HEK293 (cell line): ENCODE measurements around the gene MTRFR.

ENCODE experiments used
- CTCF ChIA-PET: fragments of 350-600 bp; formaldehyde crosslinking; extraction: SDS; loops from one replicate; lab custom pipeline; 2021; ENCODE audit warnings: antibody characterized with exemption; lab: Yijun Ruan, JAX
- POLR2A ChIA-PET: fragments of 300-600 bp; formaldehyde crosslinking; extraction: SDS; loops from one replicate; lab custom pipeline; 2020; ENCODE audit warnings: antibody characterized with exemption, inconsistent platforms; lab: Yijun Ruan, JAX
- H3K27ac ChIP-seq: fragments of 200-500 bp; sonication (Bioruptor generic); 2 replicates; pipeline ENCODE4 v1.5.1; 2014; ENCODE audit warnings: low read depth, low read length, control low read depth, inconsistent platforms; ENCODE audit errors: extremely low read depth
- H3K36me3 ChIP-seq, 2 experiments: fragments of 200-500 bp in 1 of 2; sonication (Bioruptor generic) in 1 of 2; 1 replicate in 1 of 2; 2 replicates in 1 of 2; pipeline ENCODE4 v1.5.1; 2014 to 2017; ENCODE audit warnings: inconsistent platforms in 2 of 2, low read length in 2 of 2; ENCODE audit not compliant: control insufficient read depth in 2 of 2, insufficient read depth in 1 of 2
- H3K4me1 ChIP-seq: fragments of 200-500 bp; sonication (Bioruptor generic); 2 replicates; pipeline ENCODE4 v1.5.1; 2014; ENCODE audit warnings: mild to moderate bottlenecking, low read length, inconsistent platforms; ENCODE audit not compliant: control insufficient read depth, insufficient read depth
- H3K4me3 ChIP-seq: 2 replicates; pipeline ENCODE4 v1.5.1; 2011; ENCODE audit warnings: low read depth, mild to moderate bottlenecking, control low read depth, low read length, moderate library complexity
- H3K9me3 ChIP-seq: fragments of 200-500 bp; sonication (Bioruptor generic); 2 replicates; pipeline ENCODE4 v1.5.1; 2014; ENCODE audit warnings: low read depth, low read length, inconsistent platforms; ENCODE audit not compliant: control insufficient read depth, insufficient read depth
- GLI4 ChIP-seq: fragments of 450-650 bp; formaldehyde crosslinking; IDR thresholded peaks from 2 replicates; pipeline ENCODE4 v1.5.1; 2016; ENCODE audit warnings: missing biosample characterization, missing genetic modification characterization
- KLF17 ChIP-seq: fragments of 450-650 bp; formaldehyde crosslinking; IDR thresholded peaks from 2 replicates; pipeline ENCODE4 v1.5.1; 2016; ENCODE audit warnings: missing biosample characterization, missing genetic modification characterization
- PRDM1 ChIP-seq: fragments of 450-650 bp; formaldehyde crosslinking; IDR thresholded peaks from 2 replicates; pipeline ENCODE4; 2016; ENCODE audit warnings: missing biosample characterization, missing genetic modification characterization
- PRDM10 ChIP-seq: fragments of 450-650 bp; formaldehyde crosslinking; IDR thresholded peaks from 2 replicates; pipeline ENCODE4 v1.5.1; 2016; ENCODE audit warnings: missing biosample characterization, missing genetic modification characterization
- SP3 ChIP-seq: fragments of 450-650 bp; formaldehyde crosslinking; IDR thresholded peaks from 2 replicates; pipeline ENCODE4 v1.5.1; 2016; ENCODE audit warnings: missing biosample characterization, missing genetic modification characterization
- ZBTB17 ChIP-seq: fragments of 450-650 bp; formaldehyde crosslinking; IDR thresholded peaks from 2 replicates; pipeline ENCODE4 v1.5.1; 2016; ENCODE audit warnings: missing biosample characterization, missing genetic modification characterization
- ZFP69B ChIP-seq: fragments of 450-650 bp; formaldehyde crosslinking; IDR thresholded peaks from 2 replicates; pipeline ENCODE4 v1.5.1; 2016; ENCODE audit warnings: missing biosample characterization, missing genetic modification characterization
- ZNF148 ChIP-seq: fragments of 450-650 bp; formaldehyde crosslinking; IDR thresholded peaks from 2 replicates; pipeline ENCODE4 v1.5.0; 2017; ENCODE audit warnings: missing biosample characterization, missing genetic modification characterization, borderline replicate concordance
- ZNF175 ChIP-seq: fragments of 450-650 bp; formaldehyde crosslinking; IDR thresholded peaks from 2 replicates; pipeline ENCODE4 v1.5.1; 2016; ENCODE audit warnings: missing biosample characterization, missing genetic modification characterization
- ZNF37A ChIP-seq: fragments of 450-650 bp; IDR thresholded peaks from 2 replicates; pipeline ENCODE4 v1.5.1; 2018; ENCODE audit warnings: missing biosample characterization, missing genetic modification characterization
- ZNF561 ChIP-seq: fragments of 450-650 bp; IDR thresholded peaks from 2 replicates; pipeline ENCODE4 v1.5.1; 2018; ENCODE audit warnings: missing biosample characterization, missing genetic modification characterization, borderline replicate concordance
- ZNF610 ChIP-seq: fragments of 450-650 bp; formaldehyde crosslinking; IDR thresholded peaks from 2 replicates; pipeline ENCODE4 v1.5.1; 2016; ENCODE audit warnings: missing biosample characterization, missing genetic modification characterization, borderline replicate concordance
- ZNF621 ChIP-seq: fragments of 450-650 bp; formaldehyde crosslinking; IDR thresholded peaks from 2 replicates; pipeline ENCODE4 v1.5.1; 2017; ENCODE audit warnings: missing biosample characterization, missing genetic modification characterization
- ZNF785 ChIP-seq: fragments of 450-650 bp; formaldehyde crosslinking; IDR thresholded peaks from 2 replicates; pipeline ENCODE4 v1.5.1; 2016; ENCODE audit warnings: missing biosample characterization, missing genetic modification characterization
- ZNF837 ChIP-seq: fragments of 450-650 bp; formaldehyde crosslinking; IDR thresholded peaks from 2 replicates; pipeline ENCODE4 v1.5.1; 2016; ENCODE audit warnings: missing biosample characterization, missing genetic modification characterization
- ZSCAN16 ChIP-seq: fragments of 450-650 bp; formaldehyde crosslinking; IDR thresholded peaks from 2 replicates; pipeline ENCODE4 v1.5.1; 2016; ENCODE audit warnings: missing biosample characterization, missing genetic modification characterization

The MTRFR gene

GRCh38 chr12:123271001-123271668, 37.9 kb downstream of the MTRFR start (continued):
- TF ChIP-seq PRDM10: no peak
- TF ChIP-seq GLI4 (tag by site-specific recombination): no peak
- TF ChIP-seq ZSCAN16 (tag by site-specific recombination): no peak
- TF ChIP-seq ZNF610 (tag by site-specific recombination): no peak
- TF ChIP-seq ZFP69B (tag by site-specific recombination): no peak
- no peak for TF ChIP-seq ZBTB17 (tag by site-specific recombination)
- no peak for TF ChIP-seq KLF17 (tag by site-specific recombination)

GRCh38 chr12:123273166-123273565, 39.9 kb downstream of the MTRFR start:
- peaks cover 0 to 8% of the 10 kb centered on the region in 2 experiments; a peak in 1 of 3 replicates for H3K36me3 ChIP-seq
- H3K9me3 ChIP-seq: no peaks in the 10 kb centered on the region
- no peak overlapping the region for H3K27ac ChIP-seq
- ChIA-PET POLR2A (no interaction called here), CTCF (no interaction called here)
- TF ChIP-seq ZNF148 (tag by site-specific recombination): no peak
- TF ChIP-seq KLF17 (tag by site-specific recombination): no peak
- no peak for TF ChIP-seq ZNF785 (tag by site-specific recombination)
- H3K4me3 ChIP-seq: no peak overlapping the region
- H3K4me1 ChIP-seq: peaks cover 6% of the 10 kb centered on the region

GRCh38 chr12:123278101-123278627, 44.9 kb downstream of the MTRFR start:
- no peak overlapping the region for H3K4me3 ChIP-seq
- no peak overlapping the region for H3K27ac ChIP-seq
- no peaks in the 10 kb centered on the region for H3K36me3 ChIP-seq
- H3K9me3 ChIP-seq: no peaks in the 10 kb centered on the region
- POLR2A ChIA-PET: interaction anchor here (0.6 to 0.7 kb wide), 3 partner anchors 28 to 803 kb away, joined by 3 to 8 read pairs (median 3); no protein-coding TSS in a partner anchor
- CTCF ChIA-PET: no interaction called here
- TF ChIP-seq ZNF175 (tag by site-specific recombination) (no peak), ZNF37A (tag by site-specific recombination) (no peak), ZNF561 (tag by site-specific recombination) (no peak), ZNF621 (tag by site-specific recombination) (no peak), PRDM1 (tag by site-specific recombination) (peak; percentile 77), SP3 (tag by site-specific recombination) (no peak), ZNF837 (no peak)
- TF ChIP-seq, all 188 proteins: peak for 1
- no peaks in the 10 kb centered on the region for H3K4me1 ChIP-seq
